Activated CD8-positive, alpha-beta memory T cell treated with anti-CD3 and anti-CD28 coated beads, Interleukin-2, amount 50 U/mL, for 1 hour (primary cell): ENCODE measurements around the gene UGCG.
"Not testable (repeated sequence)": the region's sequence is repeated elsewhere in the genome, so short reads cannot be mapped to it uniquely, and the experiment has no call there.

Experiments used
- DNase-seq: peaks from one replicate; pipeline ENCODE4 v3.0.0-alpha.2; 2020; ENCODE audit errors: extremely low read depth

Gene UGCG

GRCh38 chr9:111895996-111896941, at the start of gene UGCG:
Gene UGCG (plus strand): TSS chr9:111896814. CDS start chr9:111897216, 402 bp downstream.
- peak; percentile 38 for DNase-seq

DNA sequence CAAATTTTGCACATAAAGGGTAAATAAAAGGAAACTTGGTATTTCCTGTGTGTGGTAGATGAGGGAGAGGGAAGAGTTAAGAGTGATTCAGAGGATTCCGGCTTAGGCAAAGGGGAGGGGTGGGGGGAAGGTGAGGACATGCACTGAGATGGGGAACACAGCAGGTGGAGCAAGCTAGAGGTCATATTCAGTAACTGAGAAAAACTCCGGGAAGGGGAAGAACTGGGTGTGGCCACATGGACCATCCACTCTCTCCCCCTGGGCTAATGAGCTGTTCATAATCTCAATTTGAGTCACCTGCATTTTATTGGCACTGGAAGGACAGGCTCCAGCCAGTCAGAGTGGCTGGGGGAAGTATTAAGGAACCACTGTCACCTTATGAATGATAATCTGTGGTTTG, 45.1 kb upstream of the UGCG start:
- DNase-seq: no peak

DNA sequence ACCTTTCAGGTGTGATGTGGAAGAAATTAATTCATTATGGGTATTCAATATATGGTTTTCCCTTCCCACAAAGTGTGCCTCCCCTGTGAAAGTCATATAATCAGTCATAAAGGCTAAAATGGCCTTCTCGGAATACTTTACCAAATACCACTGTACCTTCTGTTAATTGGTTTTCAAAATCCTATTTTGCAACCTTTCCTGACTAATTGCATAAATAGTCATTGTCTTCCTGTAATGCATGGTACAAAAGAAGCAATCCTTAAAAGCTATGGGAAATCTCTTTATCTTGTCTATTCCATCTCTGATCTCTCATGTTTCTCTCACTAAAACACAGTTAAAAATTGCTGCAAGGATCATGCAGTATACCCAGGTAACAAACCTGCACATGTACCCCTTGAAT, 44.3 kb upstream of the UGCG start:
- no peak for DNase-seq

- no peak for DNase-seq
Observed at GRCh38 chr9:111853450-111853827, 43.2 kb upstream of the UGCG start.

DNA sequence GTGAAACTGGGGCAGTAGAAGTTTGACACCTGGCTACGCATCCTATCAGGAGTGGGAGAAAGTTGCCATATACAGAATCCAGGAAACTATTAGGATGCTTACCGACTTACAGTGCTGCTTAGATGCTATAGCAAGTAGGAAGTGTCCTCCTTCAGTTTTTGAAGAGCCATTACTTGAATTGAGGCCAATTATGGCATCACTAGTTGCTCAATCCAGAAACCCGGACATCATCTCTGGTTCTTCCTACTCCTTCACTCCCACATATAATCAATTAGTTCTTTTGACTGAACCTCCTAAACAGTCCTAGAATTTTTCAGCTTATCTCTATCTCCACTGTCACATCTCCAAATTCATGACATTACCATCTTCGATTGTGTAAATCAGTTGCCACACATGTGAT, 41.8 kb upstream of the UGCG start:
- DNase-seq: no peak

- DNase-seq: no peak
Observed at GRCh38 chr9:111857555-111858211, 38.9 kb upstream of the UGCG start.

DNA sequence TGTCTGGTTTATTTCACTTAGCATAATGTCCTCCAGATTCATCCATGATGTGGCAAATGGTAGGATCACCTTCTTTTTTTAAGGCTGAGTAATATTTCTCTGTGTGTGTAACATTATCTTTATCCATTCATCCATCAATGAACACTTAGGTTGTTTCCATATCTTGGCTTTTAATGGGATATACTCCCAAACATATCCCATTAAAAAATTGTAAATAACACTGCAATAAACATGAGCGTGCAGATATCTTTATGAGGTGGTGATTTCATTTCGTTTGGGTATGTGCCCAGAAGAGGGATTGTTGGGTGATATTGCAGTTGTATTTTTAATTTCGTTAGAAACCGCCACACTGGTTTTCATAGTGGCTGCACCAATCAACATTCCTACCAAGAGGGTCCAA, 36.2 kb upstream of the UGCG start:
- no peak for DNase-seq

DNA sequence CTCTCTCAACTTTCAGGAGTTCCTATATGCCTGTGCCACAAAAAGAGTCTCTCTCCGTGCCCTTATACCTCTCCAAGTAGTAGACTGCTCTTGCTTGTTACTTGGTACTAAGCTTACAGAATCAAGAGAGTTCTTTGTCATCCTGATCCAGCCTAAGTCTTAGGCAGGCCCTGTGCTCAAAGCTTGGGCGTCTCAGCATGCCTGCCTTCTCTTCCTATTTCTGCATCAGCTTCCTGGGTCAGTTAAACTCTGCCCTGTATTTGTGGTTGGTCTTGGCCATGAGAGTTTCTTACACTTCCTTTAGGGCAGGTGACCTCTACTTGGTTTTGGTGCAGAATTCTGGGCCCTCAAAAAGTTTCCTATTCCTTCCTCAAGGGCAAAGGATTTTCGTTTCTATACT, 33.0 kb upstream of the UGCG start:
- DNase-seq: no peak

GRCh38 chr9:111866976-111867375, 29.6 kb upstream of the UGCG start:
- no peak for DNase-seq

DNA sequence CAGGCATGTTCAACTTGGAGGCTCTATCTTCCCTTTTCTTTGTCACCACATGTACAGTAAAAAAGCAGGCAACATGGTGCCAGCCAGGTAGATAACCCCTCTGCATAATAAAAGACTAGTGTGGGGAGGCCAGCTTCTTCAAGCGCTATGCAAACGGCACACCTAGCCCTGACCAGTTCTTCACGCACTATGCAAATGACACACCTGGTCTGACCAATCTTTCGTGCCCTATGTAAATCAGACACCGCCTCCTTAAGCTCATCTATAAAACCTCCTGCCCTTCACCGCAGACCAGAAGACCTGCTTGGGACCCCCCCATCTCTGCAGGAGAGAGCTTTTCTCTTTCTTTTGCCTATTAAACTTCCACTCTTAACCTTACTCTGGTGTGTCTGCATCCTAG, 28.1 kb upstream of the UGCG start:
- DNase-seq: no peak

- no peak for DNase-seq
Observed at GRCh38 chr9:111870774-111871498, 25.7 kb upstream of the UGCG start.

DNA sequence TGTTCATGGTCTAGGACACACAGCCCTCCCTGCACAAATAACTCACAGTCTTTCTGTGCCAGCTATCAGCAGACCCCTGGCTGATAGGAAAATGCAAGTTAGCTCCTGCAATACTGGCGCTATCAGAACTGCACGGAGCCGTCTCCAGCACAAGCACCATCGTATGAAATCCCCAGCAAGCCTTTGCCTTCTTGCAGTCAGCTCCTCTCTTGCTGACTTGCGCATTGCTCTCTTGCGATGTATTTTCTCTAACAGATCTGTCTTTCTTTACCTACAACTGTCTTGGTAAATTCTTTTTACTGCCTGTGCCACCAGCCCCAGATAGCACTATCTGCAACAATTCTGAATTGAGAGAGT, 25.1 kb upstream of the UGCG start:
- no peak for DNase-seq

DNA sequence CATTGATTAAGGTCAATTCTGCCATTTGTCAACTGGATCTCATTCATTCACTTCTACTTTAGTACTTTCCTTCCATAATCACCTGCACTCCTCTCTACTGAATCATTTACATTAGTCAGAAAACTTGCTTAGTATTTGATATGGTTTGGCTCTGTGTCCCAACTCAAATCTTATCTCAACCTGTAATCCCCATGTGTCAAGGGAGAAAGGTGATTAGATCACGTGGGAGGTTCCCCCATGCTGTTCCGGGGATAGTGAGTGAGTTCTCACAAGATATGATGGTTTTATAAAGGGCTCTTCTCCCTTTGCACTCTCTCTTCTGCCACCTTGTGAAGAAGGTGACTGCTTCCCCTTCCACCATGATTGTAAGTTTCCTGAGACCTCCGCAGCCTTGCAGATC, 23.7 kb upstream of the UGCG start:
- DNase-seq: no peak

DNA sequence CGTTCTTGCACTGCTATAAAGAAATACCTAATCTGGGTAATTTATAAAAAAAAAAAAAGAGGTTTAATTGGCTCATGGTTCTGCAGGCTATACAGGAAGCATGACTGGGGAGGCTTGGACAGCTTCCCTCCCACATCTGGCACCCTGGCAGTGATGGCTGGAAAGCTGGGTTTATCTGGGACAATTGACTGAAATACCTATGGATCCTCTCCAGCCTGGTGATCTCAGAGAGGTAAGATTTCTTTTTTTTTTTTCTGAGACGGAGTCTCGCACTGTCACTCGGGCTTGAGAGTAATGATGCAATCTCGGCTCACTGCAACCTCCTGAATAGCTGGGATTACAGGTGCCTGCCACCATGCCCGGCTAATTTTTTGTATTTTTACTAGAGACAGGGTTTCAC, 22.7 kb upstream of the UGCG start:
- DNase-seq: no peak

DNA sequence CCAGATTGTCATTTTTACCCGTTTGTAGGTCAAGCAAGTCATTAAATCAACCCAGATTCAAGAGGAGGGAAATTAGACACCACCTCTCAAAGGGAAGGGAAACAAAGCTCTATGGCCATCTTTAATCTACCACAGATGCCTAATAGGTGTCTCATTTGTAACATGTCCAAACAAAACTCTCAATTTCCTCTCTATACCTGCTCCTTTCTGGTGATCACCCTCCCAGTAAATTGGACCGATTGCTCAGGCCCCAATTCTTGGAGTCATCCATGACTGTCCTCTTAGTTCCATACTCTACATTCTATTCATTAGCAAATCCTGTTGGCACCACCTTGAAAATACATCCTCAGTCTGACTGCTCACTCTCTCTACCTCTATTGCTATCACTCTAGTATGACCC, 22.1 kb upstream of the UGCG start:
- no peak for DNase-seq

GRCh38 chr9:111875291-111875690, 21.3 kb upstream of the UGCG start:
- DNase-seq: not testable (repeated sequence)

DNA sequence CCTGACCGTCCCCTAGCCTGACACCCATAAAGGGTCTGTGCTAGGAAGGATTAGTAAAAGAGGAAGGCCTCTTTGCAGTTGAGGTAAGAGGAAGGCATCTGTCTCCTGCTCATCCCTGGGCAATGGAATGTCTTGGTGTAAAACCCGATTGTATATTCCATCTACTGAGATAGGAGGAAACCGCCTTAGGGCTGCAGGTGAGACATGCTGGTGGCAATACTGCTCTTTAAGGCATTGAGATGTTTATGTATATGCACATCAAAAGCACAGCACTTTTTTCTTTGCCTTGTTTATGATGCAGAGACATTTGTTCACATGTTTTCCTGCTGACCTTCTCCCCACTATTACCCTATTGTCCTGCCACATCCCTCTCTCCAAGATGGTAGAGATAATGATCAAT, 20.9 kb upstream of the UGCG start:
- not testable (repeated sequence) for DNase-seq

DNA sequence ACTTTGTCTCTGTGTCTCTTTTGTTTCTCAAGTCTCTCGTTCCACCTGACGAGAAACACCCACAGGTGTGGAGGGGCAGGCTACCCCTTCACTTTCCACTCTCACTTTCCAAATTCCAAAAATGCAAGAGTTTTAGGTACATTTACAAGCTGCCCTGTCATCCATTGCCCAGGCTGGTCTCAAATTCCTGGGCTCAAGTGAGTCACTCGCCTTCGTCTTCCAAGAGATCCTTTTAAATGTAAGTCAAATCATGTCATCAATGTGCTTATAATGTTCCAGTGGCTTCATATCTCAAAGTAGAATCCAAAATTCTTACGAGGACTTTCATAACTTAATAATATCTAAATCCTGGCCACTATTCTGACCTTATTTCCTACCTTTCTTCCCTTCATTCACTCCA, 20.4 kb upstream of the UGCG start:
- no peak for DNase-seq

DNA sequence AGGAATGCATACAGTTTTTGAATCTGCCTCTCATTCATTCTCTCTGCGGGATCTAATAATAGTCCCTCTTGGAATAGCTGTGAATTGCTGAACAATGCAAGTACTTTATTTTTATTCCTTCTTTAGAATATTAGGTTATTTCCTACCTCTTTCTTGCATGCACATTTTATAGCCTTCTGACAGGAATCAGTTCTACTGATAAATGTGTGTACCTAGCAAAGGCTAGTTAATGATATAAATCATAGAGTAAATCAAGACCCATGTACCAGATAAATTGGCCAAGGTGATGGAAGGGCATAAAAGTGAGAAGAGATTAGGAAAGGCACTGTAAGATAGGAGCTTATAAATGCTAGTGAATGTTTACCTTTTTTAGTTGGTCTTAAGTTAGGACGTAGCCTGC, 19.2 kb upstream of the UGCG start:
- no peak for DNase-seq

GRCh38 chr9:111878946-111879345, 17.7 kb upstream of the UGCG start:
- no peak for DNase-seq

DNA sequence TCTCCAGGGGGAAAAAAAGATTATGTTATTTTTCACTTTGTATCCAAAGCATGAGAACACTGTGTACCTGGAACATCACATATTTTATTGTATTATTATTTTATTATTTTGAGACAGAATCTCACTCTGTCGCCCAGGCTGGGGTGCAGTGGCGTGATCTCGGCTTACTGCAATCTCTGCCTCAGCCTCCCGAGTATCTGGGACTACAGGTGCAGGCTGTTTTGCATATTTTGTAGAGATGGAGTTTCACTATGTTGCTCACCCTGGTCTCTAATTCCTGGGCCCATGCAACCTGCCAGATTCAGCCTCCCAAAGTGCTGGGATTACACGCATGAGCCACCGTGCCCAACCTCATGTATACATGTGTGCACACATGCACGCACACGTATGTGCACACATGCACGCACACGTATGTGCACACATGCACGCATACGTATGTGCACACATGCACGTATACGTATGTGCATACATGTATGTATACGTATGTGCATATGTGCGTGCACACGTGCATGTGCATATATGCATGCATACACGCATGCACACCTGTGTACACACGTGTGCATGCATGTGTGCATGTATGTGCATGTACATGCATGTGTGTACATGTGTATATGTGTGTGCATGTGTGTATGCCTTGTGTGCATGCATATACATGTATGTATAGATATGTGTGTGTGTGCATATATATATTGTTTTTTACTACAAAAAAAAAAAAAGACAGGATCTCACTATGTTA, 9.5 kb upstream of the UGCG start:
- no peak for DNase-seq

- no peak for DNase-seq
Observed at GRCh38 chr9:111890334-111890733, 6.3 kb upstream of the UGCG start.
